ENCODE results near the gene ANAPC4. TPM values are rescaled to one million over a fixed set of nuclear protein-coding genes. Genes with fewer than 3 reads are reported as not detected.

The ANAPC4 gene
- total and polyA plus RNA-seq, 2 of the 8 experiments (the other 6 are each of a cell fraction or from before 2014, with no cell fraction given) = 8.7 to 31.6 TPM

DNA sequence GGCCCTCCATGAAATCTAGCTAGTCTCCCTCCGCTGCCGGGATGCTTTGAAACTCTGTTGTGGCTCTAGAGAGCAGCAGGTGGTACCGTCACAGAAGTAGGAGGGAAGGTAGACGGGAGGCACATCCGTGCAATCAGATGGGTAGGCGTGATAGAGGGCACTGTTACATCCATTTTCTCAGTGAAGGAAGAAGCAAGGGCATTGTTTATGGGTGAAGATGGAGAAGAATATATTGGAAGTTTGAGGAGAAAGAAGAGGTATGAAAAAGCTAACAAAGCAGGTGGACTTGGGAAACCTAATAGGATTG is 1.3 kb downstream of the ANAPC4 start (continued):
- TF ChIP-seq, protein P1, sequence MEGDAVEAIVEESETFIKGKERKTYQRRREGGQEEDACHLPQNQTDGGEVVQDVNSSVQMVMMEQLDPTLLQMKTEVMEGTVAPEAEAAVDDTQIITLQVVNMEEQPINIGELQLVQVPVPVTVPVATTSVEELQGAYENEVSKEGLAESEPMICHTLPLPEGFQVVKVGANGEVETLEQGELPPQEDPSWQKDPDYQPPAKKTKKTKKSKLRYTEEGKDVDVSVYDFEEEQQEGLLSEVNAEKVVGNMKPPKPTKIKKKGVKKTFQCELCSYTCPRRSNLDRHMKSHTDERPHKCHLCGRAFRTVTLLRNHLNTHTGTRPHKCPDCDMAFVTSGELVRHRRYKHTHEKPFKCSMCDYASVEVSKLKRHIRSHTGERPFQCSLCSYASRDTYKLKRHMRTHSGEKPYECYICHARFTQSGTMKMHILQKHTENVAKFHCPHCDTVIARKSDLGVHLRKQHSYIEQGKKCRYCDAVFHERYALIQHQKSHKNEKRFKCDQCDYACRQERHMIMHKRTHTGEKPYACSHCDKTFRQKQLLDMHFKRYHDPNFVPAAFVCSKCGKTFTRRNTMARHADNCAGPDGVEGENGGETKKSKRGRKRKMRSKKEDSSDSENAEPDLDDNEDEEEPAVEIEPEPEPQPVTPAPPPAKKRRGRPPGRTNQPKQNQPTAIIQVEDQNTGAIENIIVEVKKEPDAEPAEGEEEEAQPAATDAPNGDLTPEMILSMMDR (IDR thresholded peaks at IDR 0.05; ENCODE audit: control extremely low read depth in 1 of 3, insufficient read depth in 1 of 3, low read depth in 1 of 3, low read length in 3 of 3) = no peak
- TF ChIP-seq, protein P2, sequence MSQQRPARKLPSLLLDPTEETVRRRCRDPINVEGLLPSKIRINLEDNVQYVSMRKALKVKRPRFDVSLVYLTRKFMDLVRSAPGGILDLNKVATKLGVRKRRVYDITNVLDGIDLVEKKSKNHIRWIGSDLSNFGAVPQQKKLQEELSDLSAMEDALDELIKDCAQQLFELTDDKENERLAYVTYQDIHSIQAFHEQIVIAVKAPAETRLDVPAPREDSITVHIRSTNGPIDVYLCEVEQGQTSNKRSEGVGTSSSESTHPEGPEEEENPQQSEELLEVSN (IDR thresholded peaks at IDR 0.05) = no peak
- no peak for TF ChIP-seq FOSL1 (IDR thresholded peaks at IDR 0.05; ENCODE audit: insufficient read depth, low read depth, low read length)
- no peak for TF ChIP-seq EZH2 (IDR thresholded peaks at IDR 0.05; ENCODE audit: low read depth, low read length, severe bottlenecking)
- TF ChIP-seq TAF7 (optimal IDR thresholded peaks at IDR 0.05; ENCODE audit: borderline replicate concordance, low read depth, low read length) = no peak

Measured in H1 (cell line).